Activated T-cell treated with anti-CD3 and anti-CD28 coated beads, Interleukin-2, amount 50 U/mL, for 72 hours (primary cell): ENCODE data around the gene SDHA. TPM values are rescaled to one million over a fixed set of nuclear protein-coding genes. Genes with fewer than 3 reads are reported as not detected.
"Not testable (repeated sequence)": the region's sequence is repeated elsewhere in the genome, so short reads cannot be mapped to it uniquely, and the experiment has no call there.

Experiments
- ATAC-seq, 2 donors: fragments of 150-1000 bp; cut with Tn5 transposase; replicated peaks in 1 of 2; 2 replicates each; pipeline ENCODE4 v1.10.0; 2021; ENCODE audit warnings: moderate library complexity in 2 of 2, mild to moderate bottlenecking in 1 of 2
- DNase-seq, 2 donors: peaks; one replicate each; pipeline ENCODE4 v3.0.0; 2021 to 2022; ENCODE audit warnings: mixed read lengths in 1 of 2
- H3K27ac Mint-ChIP-seq: one replicate; pipeline ENCODE4 v1.8.0; 2022; ENCODE audit warnings: mild to moderate bottlenecking, moderate library complexity, mixed read lengths
- H3K27me3 Mint-ChIP-seq: one replicate; pipeline ENCODE4 v1.8.0; 2022; ENCODE audit warnings: low read depth, mixed read lengths
- H3K36me3 Mint-ChIP-seq, 2 donors: one replicate each; pipeline ENCODE4 v1.8.0; 2022; ENCODE audit warnings: mixed read lengths in 2 of 2, mild to moderate bottlenecking in 1 of 2; ENCODE audit not compliant: insufficient read depth in 2 of 2
- H3K4me1 Mint-ChIP-seq: one replicate; pipeline ENCODE4 v1.8.0; 2022; ENCODE audit warnings: low read depth, mixed read lengths
- H3K4me3 Mint-ChIP-seq, 2 donors: one replicate each; pipeline ENCODE4 v1.8.0; 2022; ENCODE audit warnings: mild to moderate bottlenecking in 2 of 2, mixed read lengths in 2 of 2, moderate library complexity in 2 of 2
- H3K9me3 Mint-ChIP-seq, 2 donors: one replicate each; pipeline ENCODE4 v1.8.0; 2022; ENCODE audit warnings: mixed read lengths in 2 of 2
- total RNA-seq, 2 donors: library from RNA; stranded (reverse); gene quantifications; one replicate each; pipeline ENCODE4 v1.2.3, GENCODE V29; 2022

Gene SDHA
- total RNA-seq, 2 donors from 2014 or later = 143 to 144 TPM

- H3K4me1 Mint-ChIP-seq, H3K9me3 Mint-ChIP-seq, H3K4me3 Mint-ChIP-seq, ATAC-seq, DNase-seq, H3K27ac Mint-ChIP-seq, H3K27me3 Mint-ChIP-seq: not testable (repeated sequence)
- peaks cover 11 to 30% of the 10 kb centered on the region in 2 donors for H3K36me3 Mint-ChIP-seq
Observed at GRCh38 chr5:251538-251937, 33.4 kb downstream of the SDHA start.

GRCh38 chr5:251975-252374, 33.9 kb downstream of the SDHA start:
- not testable (repeated sequence) for H3K4me1 Mint-ChIP-seq, DNase-seq, H3K27me3 Mint-ChIP-seq, H3K9me3 Mint-ChIP-seq, ATAC-seq
- peak overlapping the region; percentile 87 for H3K27ac Mint-ChIP-seq
- H3K36me3 Mint-ChIP-seq = peaks cover 11 to 33% of the 10 kb centered on the region in 2 donors
- peak overlapping the region in 1 of 2 donors; percentile 45 for H3K4me3 Mint-ChIP-seq

- ATAC-seq = no peak
- no peak for DNase-seq
- Mint-ChIP-seq H3K36me3 (peaks cover 14 to 33% of the 10 kb centered on the region in 2 donors), H3K27me3 (no peaks in the 10 kb centered on the region), H3K9me3 (no peaks in the 10 kb centered on the region), H3K4me3 (peak overlapping the region in 1 of 2 donors; percentile 45), H3K27ac (peak overlapping the region; percentile 87), H3K4me1 (no peaks in the 10 kb centered on the region)
Observed at GRCh38 chr5:252546-252945, 34.4 kb downstream of the SDHA start.

- not testable (repeated sequence) for ATAC-seq, H3K4me3 Mint-ChIP-seq, DNase-seq, H3K9me3 Mint-ChIP-seq, H3K27me3 Mint-ChIP-seq, H3K4me1 Mint-ChIP-seq
- H3K36me3 Mint-ChIP-seq = peaks cover 21 to 31% of the 10 kb centered on the region in 2 donors
- peak overlapping the region; percentile 31 for H3K27ac Mint-ChIP-seq
Observed at GRCh38 chr5:254322-254721, 36.2 kb downstream of the SDHA start.

GRCh38 chr5:255116-255515, 37.0 kb downstream of the SDHA start:
- H3K27ac Mint-ChIP-seq, H3K27me3 Mint-ChIP-seq, H3K4me1 Mint-ChIP-seq, H3K4me3 Mint-ChIP-seq, H3K9me3 Mint-ChIP-seq, DNase-seq, ATAC-seq: not testable (repeated sequence)
- H3K36me3 Mint-ChIP-seq = peaks cover 21 to 30% of the 10 kb centered on the region in 2 donors

- H3K27ac Mint-ChIP-seq, H3K27me3 Mint-ChIP-seq, H3K4me3 Mint-ChIP-seq, H3K4me1 Mint-ChIP-seq, DNase-seq, H3K9me3 Mint-ChIP-seq, ATAC-seq: not testable (repeated sequence)
- peaks cover 21 to 30% of the 10 kb centered on the region in 2 donors for H3K36me3 Mint-ChIP-seq
Observed at GRCh38 chr5:256347-256746, 38.2 kb downstream of the SDHA start.

GRCh38 chr5:257148-257547, 39.0 kb downstream of the SDHA start:
- ATAC-seq = no peak
- no peak for DNase-seq
- Mint-ChIP-seq H3K9me3 (peaks cover 0 to 4% of the 10 kb centered on the region in 2 donors), H3K27me3 (no peaks in the 10 kb centered on the region), H3K27ac (no peak overlapping the region), H3K4me1 (no peaks in the 10 kb centered on the region), H3K36me3 (peaks cover 22 to 31% of the 10 kb centered on the region in 2 donors), H3K4me3 (no peak overlapping the region)

GRCh38 chr5:263275-263974, 45.3 kb downstream of the SDHA start:
- Mint-ChIP-seq H3K36me3 (peaks cover 9 to 10% of the 10 kb centered on the region in 2 donors), H3K27ac (peak overlapping the region; percentile 74), H3K4me1 (peaks cover 21% of the 10 kb centered on the region)
- not testable (repeated sequence) for H3K27me3 Mint-ChIP-seq, ATAC-seq, H3K4me3 Mint-ChIP-seq, DNase-seq, H3K9me3 Mint-ChIP-seq

GRCh38 chr5:264338-264737, 46.2 kb downstream of the SDHA start:
- Mint-ChIP-seq H3K9me3 (no peaks in the 10 kb centered on the region), H3K4me1 (peaks cover 21% of the 10 kb centered on the region), H3K4me3 (no peak overlapping the region), H3K27me3 (no peaks in the 10 kb centered on the region), H3K27ac (no peak overlapping the region), H3K36me3 (peaks cover 5 to 8% of the 10 kb centered on the region in 2 donors)
- DNase-seq (no peak), ATAC-seq (no peak)

- not testable (repeated sequence) for H3K36me3 Mint-ChIP-seq, ATAC-seq, H3K9me3 Mint-ChIP-seq, H3K27me3 Mint-ChIP-seq
- peak overlapping the region; percentile 93 for H3K27ac Mint-ChIP-seq
- DNase-seq = peak in 1 of 2 donors; percentile 32
- H3K4me3 Mint-ChIP-seq = peak overlapping the region in 1 of 2 donors; percentile 57
- H3K4me1 Mint-ChIP-seq = peaks cover 33% of the 10 kb centered on the region
Observed at GRCh38 chr5:266311-267026, 48.3 kb downstream of the SDHA start.

GRCh38 chr5:267716-268115, 49.6 kb downstream of the SDHA start:
- Mint-ChIP-seq H3K4me3 (no peak overlapping the region), H3K36me3 (peaks cover 2 to 6% of the 10 kb centered on the region in 2 donors), H3K4me1 (peaks cover 35% of the 10 kb centered on the region), H3K27ac (peak overlapping the region; percentile 3), H3K27me3 (no peaks in the 10 kb centered on the region), H3K9me3 (no peaks in the 10 kb centered on the region)
- ATAC-seq = no peak
- no peak for DNase-seq

- Mint-ChIP-seq H3K9me3 (no peaks in the 10 kb centered on the region), H3K4me3 (peak overlapping the region; percentile 91), H3K36me3 (peaks cover 2% of the 10 kb centered on the region in 2 donors), H3K27me3 (no peaks in the 10 kb centered on the region), H3K4me1 (peaks cover 56% of the 10 kb centered on the region), H3K27ac (peak overlapping the region; percentile 60)
- no peak for DNase-seq
- no peak for ATAC-seq
Observed at GRCh38 chr5:270340-270739, 52.2 kb downstream of the SDHA start.

GRCh38 chr5:271828-272167, 53.7 kb downstream of the SDHA start:
- Mint-ChIP-seq H3K27ac (peak overlapping the region; percentile 79), H3K4me1 (peaks cover 45% of the 10 kb centered on the region), H3K4me3 (peak overlapping the region; percentile 91)
- DNase-seq, H3K9me3 Mint-ChIP-seq, H3K36me3 Mint-ChIP-seq, H3K27me3 Mint-ChIP-seq, ATAC-seq: not testable (repeated sequence)
